ENCODE results near the gene METTL24.

- TF ChIP-seq, protein P1, sequence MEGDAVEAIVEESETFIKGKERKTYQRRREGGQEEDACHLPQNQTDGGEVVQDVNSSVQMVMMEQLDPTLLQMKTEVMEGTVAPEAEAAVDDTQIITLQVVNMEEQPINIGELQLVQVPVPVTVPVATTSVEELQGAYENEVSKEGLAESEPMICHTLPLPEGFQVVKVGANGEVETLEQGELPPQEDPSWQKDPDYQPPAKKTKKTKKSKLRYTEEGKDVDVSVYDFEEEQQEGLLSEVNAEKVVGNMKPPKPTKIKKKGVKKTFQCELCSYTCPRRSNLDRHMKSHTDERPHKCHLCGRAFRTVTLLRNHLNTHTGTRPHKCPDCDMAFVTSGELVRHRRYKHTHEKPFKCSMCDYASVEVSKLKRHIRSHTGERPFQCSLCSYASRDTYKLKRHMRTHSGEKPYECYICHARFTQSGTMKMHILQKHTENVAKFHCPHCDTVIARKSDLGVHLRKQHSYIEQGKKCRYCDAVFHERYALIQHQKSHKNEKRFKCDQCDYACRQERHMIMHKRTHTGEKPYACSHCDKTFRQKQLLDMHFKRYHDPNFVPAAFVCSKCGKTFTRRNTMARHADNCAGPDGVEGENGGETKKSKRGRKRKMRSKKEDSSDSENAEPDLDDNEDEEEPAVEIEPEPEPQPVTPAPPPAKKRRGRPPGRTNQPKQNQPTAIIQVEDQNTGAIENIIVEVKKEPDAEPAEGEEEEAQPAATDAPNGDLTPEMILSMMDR (conservative IDR thresholded peaks at IDR 0.05 in 1 of 2, IDR thresholded peaks at IDR 0.05 in 1 of 2; ENCODE audit: extremely low read depth in 1 of 2, insufficient read depth in 1 of 2, low read depth in 1 of 2, low read length in 2 of 2), result no peak
- TF ChIP-seq EZH2 (IDR thresholded peaks at IDR 0.05; ENCODE audit: borderline replicate concordance, low read length), result no peak
Observed at GRCh38 chr6:110341067-110341466, 17.1 kb downstream of the METTL24 start.

All from mammary epithelial cell (primary cell).